GM19438 (cell line): ENCODE measurements around the gene IL17C.
"Not testable (repeated sequence)": the region's sequence is repeated elsewhere in the genome, so short reads cannot be mapped to it uniquely, and the experiment has no call there.

Experiments
- ATAC-seq: cut with Tn5 transposase; IDR thresholded peaks from one replicate; pipeline ENCODE4 v1.9.1; 2021; ENCODE audit warnings: low read depth; ENCODE audit not compliant: unreplicated experiment

Gene IL17C

GRCh38 chr16:88609426-88609825 is 28.9 kb upstream of the IL17C start:
- not testable (repeated sequence) for ATAC-seq

GRCh38 chr16:88610080-88610479 is 28.3 kb upstream of the IL17C start:
- ATAC-seq = no peak

GRCh38 chr16:88610909-88611812 is 27.2 kb upstream of the IL17C start:
- no peak for ATAC-seq

- no peak for ATAC-seq
Observed at GRCh38 chr16:88613293-88613692, 25.1 kb upstream of the IL17C start.

- no peak for ATAC-seq
Observed at GRCh38 chr16:88613911-88614817, 24.2 kb upstream of the IL17C start.

- no peak for ATAC-seq
Observed at GRCh38 chr16:88614818-88615580, 23.4 kb upstream of the IL17C start.

GRCh38 chr16:88616320-88616719 is 22.1 kb upstream of the IL17C start:
- no peak for ATAC-seq

GRCh38 chr16:88616736-88617135 is 21.6 kb upstream of the IL17C start:
- ATAC-seq = no peak

GRCh38 chr16:88617268-88618031 is 20.9 kb upstream of the IL17C start:
- no peak for ATAC-seq

- ATAC-seq = no peak
Observed at GRCh38 chr16:88618182-88618955, 20.0 kb upstream of the IL17C start.

- no peak for ATAC-seq
Observed at GRCh38 chr16:88618956-88619667, 19.3 kb upstream of the IL17C start.

- no peak for ATAC-seq
Observed at GRCh38 chr16:88619859-88620815, 18.2 kb upstream of the IL17C start.

- ATAC-seq = no peak
Observed at GRCh38 chr16:88622125-88622524, 16.2 kb upstream of the IL17C start.

- no peak for ATAC-seq
Observed at GRCh38 chr16:88622866-88623265, 15.5 kb upstream of the IL17C start.

- ATAC-seq = no peak
Observed at GRCh38 chr16:88623858-88624257, 14.5 kb upstream of the IL17C start.

GRCh38 chr16:88624481-88624880 is 13.9 kb upstream of the IL17C start:
- no peak for ATAC-seq

- no peak for ATAC-seq
Observed at GRCh38 chr16:88624977-88625576, 13.3 kb upstream of the IL17C start.
